ENCODE measurements around the gene PI3. TPM values are rescaled to one million over a fixed set of nuclear protein-coding genes. Genes with fewer than 3 reads are reported as not detected.
"Not testable (repeated sequence)": the region's sequence is repeated elsewhere in the genome, so short reads cannot be mapped to it uniquely, and the experiment has no call there.

Gene PI3
- total RNA-seq (6.5 TPM), polyA plus RNA-seq (567 TPM)
- long read RNA-seq, donor 1, partial matches to known transcripts: 0 of 3 reads
- long read RNA-seq, donor 1, other reads (novel, unspliced or antisense): 0 of 3 reads
- long read RNA-seq, donor 2, transcript PI3-201 (3 exons, 577 nt): major isoform, 8 of 8 reads
- long read RNA-seq, donor 2, partial matches to known transcripts: 0 of 8 reads
- long read RNA-seq, donor 2, other reads (novel, unspliced or antisense): 0 of 8 reads
- long read RNA-seq, donor 3, transcript PI3-201 (3 exons, 577 nt): major isoform, 7 of 7 reads
- long read RNA-seq, donor 3, partial matches to known transcripts: 0 of 7 reads
- long read RNA-seq, donor 3, other reads (novel, unspliced or antisense): 0 of 7 reads
- long read RNA-seq, donor 4, partial matches to known transcripts: 0 of 4 reads
- long read RNA-seq, donor 4, other reads (novel, unspliced or antisense): 0 of 4 reads
- long read RNA-seq, donor 5, transcript PI3-201 (3 exons, 577 nt): major isoform, 35 of 40 reads
- long read RNA-seq, donor 5, partial matches to known transcripts: 5 of 40 reads
- long read RNA-seq, donor 5, other reads (novel, unspliced or antisense): 0 of 40 reads
- long read RNA-seq, donor 6, transcript PI3-201 (3 exons, 577 nt): major isoform, 7 of 7 reads
- long read RNA-seq, donor 6, partial matches to known transcripts: 0 of 7 reads
- long read RNA-seq, donor 6, other reads (novel, unspliced or antisense): 0 of 7 reads
- long read RNA-seq, donor 7, transcript PI3-201 (3 exons, 577 nt): major isoform, 7 of 7 reads
- long read RNA-seq, donor 7, partial matches to known transcripts: 0 of 7 reads
- long read RNA-seq, donor 7, other reads (novel, unspliced or antisense): 0 of 7 reads
- long read RNA-seq, donor 8: 0 reads
- long read RNA-seq, donor 9, transcript PI3-201 (3 exons, 577 nt): major isoform, 14 of 14 reads
- long read RNA-seq, donor 9, partial matches to known transcripts: 0 of 14 reads
- long read RNA-seq, donor 9, other reads (novel, unspliced or antisense): 0 of 14 reads
- long read RNA-seq, donor 10, partial matches to known transcripts: 0 of 1 reads
- long read RNA-seq, donor 10, other reads (novel, unspliced or antisense): 0 of 1 reads

GRCh38 chr20:45174434-45175364 lies at the start of gene PI3:
TSS of gene PI3 (plus strand) at chr20:45174902. CDS start at chr20:45174923, 21 bp downstream.
- H3K4me1 ChIP-seq (ENCODE audit: control insufficient read depth in 2 of 2, insufficient read depth in 2 of 2, low read length in 2 of 2): no peaks in the 10 kb centered on the region
- H3K27me3 ChIP-seq (ENCODE audit: control insufficient read depth in 2 of 2, insufficient read depth in 1 of 2, low read length in 1 of 2): peaks cover 0 to 3% of the 10 kb centered on the region in 2 donors
- H3K4me3 ChIP-seq (ENCODE audit: low read length in 2 of 2): no peak within 1 kb of the TSS
- H3K27ac ChIP-seq (ENCODE audit: low read depth in 1 of 2, low read length in 1 of 2): no peak within 1 kb of the TSS
- whole genome bisulfite sequencing: 89% methylated on average over 8 of the region's 8 CpGs
- H3K9me3 ChIP-seq (ENCODE audit: control insufficient read depth in 2 of 2, insufficient read depth in 1 of 2, low read length in 1 of 2): no peaks in the 10 kb centered on the region
- no peaks in the 10 kb centered on the region for H3K36me3 ChIP-seq (ENCODE audit: control insufficient read depth in 2 of 2, insufficient read depth in 2 of 2, low read length in 1 of 2)
- DNase-seq (ENCODE audit: low read depth in 6 of 9, low spot score in 9 of 9): no peak

GRCh38 chr20:45128099-45128498 lies 46.6 kb upstream of the PI3 start:
- Histone ChIP-seq H3K27ac (ENCODE audit: low read depth in 1 of 2, low read length in 1 of 2) (no peak overlapping the region), H3K4me1 (ENCODE audit: control insufficient read depth in 2 of 2, insufficient read depth in 2 of 2, low read length in 2 of 2) (no peaks in the 10 kb centered on the region), H3K9me3 (ENCODE audit: control insufficient read depth in 2 of 2, insufficient read depth in 1 of 2, low read length in 1 of 2) (no peaks in the 10 kb centered on the region), H3K36me3 (ENCODE audit: control insufficient read depth in 2 of 2, insufficient read depth in 2 of 2, low read length in 1 of 2) (no peaks in the 10 kb centered on the region), H3K27me3 (ENCODE audit: control insufficient read depth in 2 of 2, insufficient read depth in 1 of 2, low read length in 1 of 2) (peaks cover 0 to 6% of the 10 kb centered on the region in 2 donors), H3K4me3 (ENCODE audit: low read length in 2 of 2) (no peak overlapping the region)
- 88% methylated on average over 2 of the region's 2 CpGs for WGBS
- DNase-seq (ENCODE audit: low read depth in 6 of 9, low spot score in 9 of 9): no peak

- no peak overlapping the region for H3K27ac ChIP-seq (ENCODE audit: low read depth in 1 of 2, low read length in 1 of 2)
- peaks cover 0 to 7% of the 10 kb centered on the region in 2 donors for H3K27me3 ChIP-seq (ENCODE audit: control insufficient read depth in 2 of 2, insufficient read depth in 1 of 2, low read length in 1 of 2)
- no peak overlapping the region for H3K4me3 ChIP-seq (ENCODE audit: low read length in 2 of 2)
- H3K4me1 ChIP-seq (ENCODE audit: control insufficient read depth in 2 of 2, insufficient read depth in 2 of 2, low read length in 2 of 2): no peaks in the 10 kb centered on the region
- H3K9me3 ChIP-seq (ENCODE audit: control insufficient read depth in 2 of 2, insufficient read depth in 1 of 2, low read length in 1 of 2): no peaks in the 10 kb centered on the region
- H3K36me3 ChIP-seq (ENCODE audit: control insufficient read depth in 2 of 2, insufficient read depth in 2 of 2, low read length in 1 of 2): no peaks in the 10 kb centered on the region
- DNase-seq (ENCODE audit: low read depth in 6 of 9, low spot score in 9 of 9): no peak
- WGBS: 48% methylated on average over 2 of the region's 2 CpGs
Measured at GRCh38 chr20:45136911-45137310, 37.8 kb upstream of the PI3 start.

- H3K4me1 ChIP-seq (ENCODE audit: control insufficient read depth in 2 of 2, insufficient read depth in 2 of 2, low read length in 2 of 2): no peaks in the 10 kb centered on the region
- DNase-seq (ENCODE audit: low read depth in 6 of 9, low spot score in 9 of 9): peak in 1 of 9 donors; percentile 21
- H3K9me3 ChIP-seq (ENCODE audit: control insufficient read depth in 2 of 2, insufficient read depth in 1 of 2, low read length in 1 of 2): no peaks in the 10 kb centered on the region
- H3K27me3 ChIP-seq (ENCODE audit: control insufficient read depth in 2 of 2, insufficient read depth in 1 of 2, low read length in 1 of 2): peaks cover 0 to 7% of the 10 kb centered on the region in 2 donors
- 49% methylated on average over 20 of the region's 20 CpGs for WGBS
- no peak overlapping the region for H3K27ac ChIP-seq (ENCODE audit: low read depth in 1 of 2, low read length in 1 of 2)
- no peaks in the 10 kb centered on the region for H3K36me3 ChIP-seq (ENCODE audit: control insufficient read depth in 2 of 2, insufficient read depth in 2 of 2, low read length in 1 of 2)
- no peak overlapping the region for H3K4me3 ChIP-seq (ENCODE audit: low read length in 2 of 2)
Measured at GRCh38 chr20:45138561-45139300, 36.0 kb upstream of the PI3 start.

GRCh38 chr20:45139733-45140375 lies 34.8 kb upstream of the PI3 start:
- H3K9me3 ChIP-seq (ENCODE audit: control insufficient read depth in 2 of 2, insufficient read depth in 1 of 2, low read length in 1 of 2); DNase-seq (ENCODE audit: low read depth in 6 of 9, low spot score in 9 of 9); H3K4me3 ChIP-seq (ENCODE audit: low read length in 2 of 2); H3K27ac ChIP-seq (ENCODE audit: low read depth in 1 of 2, low read length in 1 of 2); H3K4me1 ChIP-seq (ENCODE audit: control insufficient read depth in 2 of 2, insufficient read depth in 2 of 2, low read length in 2 of 2); H3K27me3 ChIP-seq (ENCODE audit: control insufficient read depth in 2 of 2, insufficient read depth in 1 of 2, low read length in 1 of 2); H3K36me3 ChIP-seq (ENCODE audit: control insufficient read depth in 2 of 2, insufficient read depth in 2 of 2, low read length in 1 of 2): not testable (repeated sequence)
- 98% methylated on average over 5 of the region's 5 CpGs for WGBS

GRCh38 chr20:45140836-45141235 lies 33.9 kb upstream of the PI3 start:
- H3K9me3 ChIP-seq (ENCODE audit: control insufficient read depth in 2 of 2, insufficient read depth in 1 of 2, low read length in 1 of 2): no peaks in the 10 kb centered on the region
- no peak overlapping the region for H3K4me3 ChIP-seq (ENCODE audit: low read length in 2 of 2)
- DNase-seq (ENCODE audit: low read depth in 6 of 9, low spot score in 9 of 9): no peak
- H3K4me1 ChIP-seq (ENCODE audit: control insufficient read depth in 2 of 2, insufficient read depth in 2 of 2, low read length in 2 of 2): no peaks in the 10 kb centered on the region
- no peaks in the 10 kb centered on the region for H3K36me3 ChIP-seq (ENCODE audit: control insufficient read depth in 2 of 2, insufficient read depth in 2 of 2, low read length in 1 of 2)
- 87% methylated on average over 4 of the region's 4 CpGs for whole genome bisulfite sequencing
- peaks cover 0 to 5% of the 10 kb centered on the region in 2 donors for H3K27me3 ChIP-seq (ENCODE audit: control insufficient read depth in 2 of 2, insufficient read depth in 1 of 2, low read length in 1 of 2)
- H3K27ac ChIP-seq (ENCODE audit: low read depth in 1 of 2, low read length in 1 of 2): no peak overlapping the region

- Histone ChIP-seq H3K9me3 (ENCODE audit: control insufficient read depth in 2 of 2, insufficient read depth in 1 of 2, low read length in 1 of 2) (no peaks in the 10 kb centered on the region), H3K4me3 (ENCODE audit: low read length in 2 of 2) (no peak overlapping the region), H3K27ac (ENCODE audit: low read depth in 1 of 2, low read length in 1 of 2) (no peak overlapping the region), H3K4me1 (ENCODE audit: control insufficient read depth in 2 of 2, insufficient read depth in 2 of 2, low read length in 2 of 2) (no peaks in the 10 kb centered on the region), H3K27me3 (ENCODE audit: control insufficient read depth in 2 of 2, insufficient read depth in 1 of 2, low read length in 1 of 2) (peaks cover 0 to 2% of the 10 kb centered on the region in 2 donors), H3K36me3 (ENCODE audit: control insufficient read depth in 2 of 2, insufficient read depth in 2 of 2, low read length in 1 of 2) (no peaks in the 10 kb centered on the region)
- DNase-seq (ENCODE audit: low read depth in 6 of 9, low spot score in 9 of 9): no peak
- WGBS: 95% methylated on average over 3 of the region's 3 CpGs
Measured at GRCh38 chr20:45149062-45149461, 25.6 kb upstream of the PI3 start.
